HG03066 (cell line): ENCODE measurements around the gene OXA1L.
A peak's percentile ranks its signal among the peaks of the same experiment; 100 is the strongest.
"Not testable (repeated sequence)": the region's sequence is repeated elsewhere in the genome, so short reads cannot be mapped to it uniquely, and the experiment has no call there.

Source experiments
- ATAC-seq: cut with Tn5 transposase; IDR thresholded peaks from one replicate; pipeline ENCODE4 v1.9.1; 2021; ENCODE audit warnings: low read depth; ENCODE audit not compliant: unreplicated experiment

OXA1L gene

GRCh38 chr14:22766457-22767322 is at the start of gene OXA1L:
Gene OXA1L, plus strand, starts transcription at chr14:22766688. Its CDS starts 14 bp downstream, at chr14:22766702.
- peak; percentile 76 for ATAC-seq

- ATAC-seq, result no peak
Observed at GRCh38 chr14:22718091-22718490, 48.4 kb upstream of the OXA1L start.

- no peak for ATAC-seq
Observed at GRCh38 chr14:22721213-22721612, 45.3 kb upstream of the OXA1L start.

GRCh38 chr14:22723815-22724214 is 42.7 kb upstream of the OXA1L start:
- no peak for ATAC-seq

GRCh38 chr14:22724847-22725246 is 41.6 kb upstream of the OXA1L start:
- not testable (repeated sequence) for ATAC-seq

GRCh38 chr14:22725374-22725773 is 41.1 kb upstream of the OXA1L start:
- ATAC-seq, result not testable (repeated sequence)

- no peak for ATAC-seq
Observed at GRCh38 chr14:22726012-22726411, 40.5 kb upstream of the OXA1L start.

- not testable (repeated sequence) for ATAC-seq
Observed at GRCh38 chr14:22732062-22732461, 34.4 kb upstream of the OXA1L start.

- no peak for ATAC-seq
Observed at GRCh38 chr14:22733829-22734228, 32.7 kb upstream of the OXA1L start.

- ATAC-seq, result no peak
Observed at GRCh38 chr14:22735096-22735495, 31.4 kb upstream of the OXA1L start.

GRCh38 chr14:22736384-22736783 is 30.1 kb upstream of the OXA1L start:
- ATAC-seq, result not testable (repeated sequence)

- peak; percentile 73 for ATAC-seq
Observed at GRCh38 chr14:22737052-22737451, 29.4 kb upstream of the OXA1L start.

GRCh38 chr14:22739423-22739822 is 27.1 kb upstream of the OXA1L start:
- ATAC-seq, result no peak

GRCh38 chr14:22740020-22740419 is 26.5 kb upstream of the OXA1L start:
- no peak for ATAC-seq

- no peak for ATAC-seq
Observed at GRCh38 chr14:22747769-22748168, 18.7 kb upstream of the OXA1L start.

GRCh38 chr14:22748206-22748605 is 18.3 kb upstream of the OXA1L start:
- no peak for ATAC-seq

GRCh38 chr14:22748631-22749068 is 17.8 kb upstream of the OXA1L start:
- ATAC-seq, result no peak

- ATAC-seq, result no peak
Observed at GRCh38 chr14:22752422-22752821, 14.1 kb upstream of the OXA1L start.

- ATAC-seq, result no peak
Observed at GRCh38 chr14:22753586-22753985, 12.9 kb upstream of the OXA1L start.

- not testable (repeated sequence) for ATAC-seq
Observed at GRCh38 chr14:22757972-22758650, 8.4 kb upstream of the OXA1L start.

- ATAC-seq, result no peak
Observed at GRCh38 chr14:22761734-22762133, 4.8 kb upstream of the OXA1L start.

GRCh38 chr14:22764382-22764781 is 2.1 kb upstream of the OXA1L start:
- ATAC-seq, result no peak
